A673 (cell line): ENCODE results near the gene BMPR1B. TPM values are rescaled to one million over a fixed set of nuclear protein-coding genes. Genes with fewer than 3 reads are reported as not detected.

Source experiments
- BruUV-seq: library from RNA; stranded (reverse); fragments of 400-500 nt; replicated peaks from 2 replicates; lab custom pipeline; 2021; lab: Mats Ljungman, UMichigan
- CTCF ChIA-PET: fragments of 300-600 bp; sonication (Branson Sonifier 250); formaldehyde crosslinking; loops from one replicate; lab custom pipeline; 2022; ENCODE audit warnings: antibody characterized with exemption; lab: Charles Lee
- POLR2A ChIA-PET: fragments of 300-600 bp; sonication (Branson Sonifier 250); formaldehyde crosslinking; loops from one replicate; lab custom pipeline; 2022; ENCODE audit warnings: antibody characterized with exemption; ENCODE audit not compliant: low non-redundant PET; lab: Charles Lee
- DNase-seq: peaks from one replicate; pipeline ENCODE4 v3.0.0-alpha.2; 2015; ENCODE audit warnings: low spot score
- H3K27ac ChIP-seq: fragments of 200-600 bp; sonication (generic); 2 replicates; pipeline ENCODE4 v1.5.1; 2016; ENCODE audit warnings: mixed run types, low read depth, mild to moderate bottlenecking, mixed read lengths, antibody characterized with exemption, low read length; ENCODE audit not compliant: poor library complexity, severe bottlenecking
- H3K27me3 ChIP-seq: fragments of 200-600 bp; sonication (generic); replicated peaks from 2 replicates; pipeline ENCODE4 v1.6.1; 2017; ENCODE audit warnings: mixed run types, low read depth, mild to moderate bottlenecking, mixed read lengths, antibody characterized with exemption, low read length; ENCODE audit not compliant: insufficient read depth, poor library complexity
- H3K36me3 ChIP-seq: fragments of 200-600 bp; sonication (generic); 2 replicates; pipeline ENCODE4 v1.6.1; 2016; ENCODE audit warnings: mixed run types, mild to moderate bottlenecking, mixed read lengths, antibody characterized with exemption, low read length; ENCODE audit not compliant: insufficient read depth, poor library complexity, severe bottlenecking
- H3K4me1 ChIP-seq: fragments of 200-600 bp; sonication (generic); 2 replicates; pipeline ENCODE4 v1.6.1; 2017; ENCODE audit warnings: mixed run types, mild to moderate bottlenecking, mixed read lengths, antibody characterized with exemption, low read length; ENCODE audit not compliant: insufficient read depth, poor library complexity, severe bottlenecking
- H3K4me3 ChIP-seq: fragments of 200-600 bp; sonication (generic); 2 replicates; pipeline ENCODE4 v1.5.1; 2016; ENCODE audit warnings: low read depth, mixed run types, mild to moderate bottlenecking, mixed read lengths, low read length; ENCODE audit not compliant: poor library complexity, severe bottlenecking
- H3K9me3 ChIP-seq: fragments of 200-600 bp; sonication (generic); 2 replicates; pipeline ENCODE4 v1.6.1; 2016; ENCODE audit warnings: mixed run types, low read depth, mild to moderate bottlenecking, mixed read lengths, antibody characterized with exemption, low read length; ENCODE audit not compliant: poor library complexity, severe bottlenecking
- EZH2 ChIP-seq: fragments of 200-600 bp; sonication (generic); IDR thresholded peaks from 2 replicates; pipeline ENCODE4 v1.6.1; 2017; ENCODE audit warnings: borderline replicate concordance, low read depth, mild to moderate bottlenecking, mixed read lengths, antibody characterized with exemption, low read length; ENCODE audit not compliant: poor library complexity, severe bottlenecking
- intact Hi-C: fragments of 100-400 bp; cut with micrococcal nuclease; formaldehyde crosslinking; loops from one replicate; pipeline ENCODE4 v1.10.0; 2022; ENCODE audit not compliant: unreplicated experiment
- total RNA-seq: library from RNA; stranded (reverse); gene quantifications from 2 replicates; pipeline ENCODE4 v1.2.3, GENCODE V29; 2021
- TF ChIP-seq, protein P1 (sequence below): fragments of 300-800, 200-600 bp; sonication (generic); conservative IDR thresholded peaks from 2 replicates; pipeline ENCODE4 v1.5.1; 2017; ENCODE audit warnings: low read depth, mild to moderate bottlenecking, antibody characterized with exemption, low read length, moderate library complexity, mixed read lengths

The BMPR1B gene
- total RNA-seq, 1 experiment from 2014 or later: 2.2 TPM

DNA sequence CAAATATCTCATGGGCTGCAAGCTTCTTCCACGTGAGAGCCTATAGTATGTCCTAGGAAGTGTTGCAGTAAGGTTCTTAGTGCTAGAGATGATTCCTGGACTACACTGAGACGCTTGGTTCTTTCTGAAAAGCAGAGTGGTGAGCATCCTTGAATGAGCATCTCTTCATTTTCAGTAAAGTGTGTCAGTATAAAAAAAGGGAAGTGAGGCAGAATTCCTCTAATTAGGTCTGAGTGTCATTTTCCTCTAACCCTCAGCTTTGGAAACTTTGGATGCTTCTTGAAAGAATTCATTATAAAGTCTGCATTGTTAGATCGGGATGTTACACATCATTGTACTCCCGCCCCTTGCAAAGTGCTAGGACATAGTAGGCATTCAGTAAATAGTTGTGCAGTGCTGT, 5.2 kb downstream of the BMPR1B start:
- no peak overlapping the region for H3K27ac ChIP-seq
- ChIA-PET POLR2A (no interaction called here), CTCF (no interaction called here)
- no TSS peak for BruUV-seq
- H3K36me3 ChIP-seq: no peaks in the 10 kb centered on the region
- H3K4me3 ChIP-seq: no peak overlapping the region
- intact Hi-C loops: no loop called here
- H3K4me1 ChIP-seq: peaks cover 3% of the 10 kb centered on the region
- DNase-seq: no peak
- H3K9me3 ChIP-seq: no peaks in the 10 kb centered on the region
- H3K27me3 ChIP-seq: no peaks in the 10 kb centered on the region
- TF ChIP-seq, protein P1, sequence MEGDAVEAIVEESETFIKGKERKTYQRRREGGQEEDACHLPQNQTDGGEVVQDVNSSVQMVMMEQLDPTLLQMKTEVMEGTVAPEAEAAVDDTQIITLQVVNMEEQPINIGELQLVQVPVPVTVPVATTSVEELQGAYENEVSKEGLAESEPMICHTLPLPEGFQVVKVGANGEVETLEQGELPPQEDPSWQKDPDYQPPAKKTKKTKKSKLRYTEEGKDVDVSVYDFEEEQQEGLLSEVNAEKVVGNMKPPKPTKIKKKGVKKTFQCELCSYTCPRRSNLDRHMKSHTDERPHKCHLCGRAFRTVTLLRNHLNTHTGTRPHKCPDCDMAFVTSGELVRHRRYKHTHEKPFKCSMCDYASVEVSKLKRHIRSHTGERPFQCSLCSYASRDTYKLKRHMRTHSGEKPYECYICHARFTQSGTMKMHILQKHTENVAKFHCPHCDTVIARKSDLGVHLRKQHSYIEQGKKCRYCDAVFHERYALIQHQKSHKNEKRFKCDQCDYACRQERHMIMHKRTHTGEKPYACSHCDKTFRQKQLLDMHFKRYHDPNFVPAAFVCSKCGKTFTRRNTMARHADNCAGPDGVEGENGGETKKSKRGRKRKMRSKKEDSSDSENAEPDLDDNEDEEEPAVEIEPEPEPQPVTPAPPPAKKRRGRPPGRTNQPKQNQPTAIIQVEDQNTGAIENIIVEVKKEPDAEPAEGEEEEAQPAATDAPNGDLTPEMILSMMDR: no peak
- TF ChIP-seq EZH2: no peak

DNA sequence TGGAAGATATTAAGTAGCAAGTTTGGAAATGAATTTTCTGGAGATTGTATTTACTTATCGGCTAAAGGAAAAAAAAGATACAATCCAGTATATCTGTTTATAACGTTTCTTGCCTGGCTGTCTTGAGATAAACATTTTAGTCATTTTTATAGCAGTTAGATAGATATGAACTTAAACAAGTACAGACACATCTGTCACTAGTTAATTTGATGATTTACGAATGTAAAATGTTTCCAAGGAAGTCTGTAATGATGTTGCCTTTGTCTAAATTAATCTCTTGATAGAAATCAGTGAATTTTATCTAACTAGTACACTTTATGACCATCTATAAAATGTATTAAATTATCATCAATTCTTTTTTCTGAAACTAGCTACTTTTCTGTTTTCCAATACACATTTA, 5.7 kb downstream of the BMPR1B start:
- no TSS peak for BruUV-seq
- ChIA-PET POLR2A (no interaction called here), CTCF (no interaction called here)
- no peak overlapping the region for H3K4me3 ChIP-seq
- intact Hi-C loops: no loop called here
- no peak overlapping the region for H3K27ac ChIP-seq
- peak; percentile 5 for DNase-seq
- H3K9me3 ChIP-seq: no peaks in the 10 kb centered on the region
- no peaks in the 10 kb centered on the region for H3K27me3 ChIP-seq
- H3K36me3 ChIP-seq: no peaks in the 10 kb centered on the region
- H3K4me1 ChIP-seq: peaks cover 3% of the 10 kb centered on the region
- TF ChIP-seq, protein P1: no peak
- no peak for TF ChIP-seq EZH2

DNA sequence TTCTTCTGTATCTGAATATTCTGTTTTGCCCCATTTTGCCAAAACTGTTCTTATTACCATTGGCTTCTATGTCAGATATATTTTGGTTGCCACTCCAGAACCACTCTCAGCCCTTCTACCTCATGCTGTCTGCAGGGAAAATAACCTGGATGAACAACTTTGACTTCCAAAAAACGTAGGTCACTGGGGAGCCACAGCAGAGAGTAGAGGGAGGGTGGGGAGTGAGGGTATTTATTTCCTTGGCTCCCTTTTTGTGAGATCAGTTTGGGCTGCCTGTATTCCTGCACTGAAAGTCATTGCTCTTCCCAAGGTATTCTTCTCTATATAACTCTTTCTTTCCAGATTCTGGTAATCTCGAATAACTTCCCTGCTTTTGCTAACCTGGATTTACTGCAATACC, 6.3 kb downstream of the BMPR1B start:
- no TSS peak for BruUV-seq
- Histone ChIP-seq H3K4me1 (peaks cover 3% of the 10 kb centered on the region), H3K27me3 (no peaks in the 10 kb centered on the region), H3K4me3 (no peak overlapping the region), H3K27ac (no peak overlapping the region), H3K9me3 (no peaks in the 10 kb centered on the region), H3K36me3 (no peaks in the 10 kb centered on the region)
- TF ChIP-seq, protein P1: no peak
- no peak for TF ChIP-seq EZH2
- POLR2A ChIA-PET: no interaction called here
- no peak for DNase-seq
- intact Hi-C loops: no loop called here
- CTCF ChIA-PET: no interaction called here
